GM12872 (cell line): ENCODE data around the gene NAA25.

Source experiments
- TF ChIP-seq, protein P1 (sequence below): IDR thresholded peaks from 3 replicates; pipeline ENCODE4 v1.5.1; 2011; ENCODE audit warnings: low read depth, mild to moderate bottlenecking, low read length, moderate library complexity; ENCODE audit not compliant: insufficient read depth

NAA25 gene

DNA sequence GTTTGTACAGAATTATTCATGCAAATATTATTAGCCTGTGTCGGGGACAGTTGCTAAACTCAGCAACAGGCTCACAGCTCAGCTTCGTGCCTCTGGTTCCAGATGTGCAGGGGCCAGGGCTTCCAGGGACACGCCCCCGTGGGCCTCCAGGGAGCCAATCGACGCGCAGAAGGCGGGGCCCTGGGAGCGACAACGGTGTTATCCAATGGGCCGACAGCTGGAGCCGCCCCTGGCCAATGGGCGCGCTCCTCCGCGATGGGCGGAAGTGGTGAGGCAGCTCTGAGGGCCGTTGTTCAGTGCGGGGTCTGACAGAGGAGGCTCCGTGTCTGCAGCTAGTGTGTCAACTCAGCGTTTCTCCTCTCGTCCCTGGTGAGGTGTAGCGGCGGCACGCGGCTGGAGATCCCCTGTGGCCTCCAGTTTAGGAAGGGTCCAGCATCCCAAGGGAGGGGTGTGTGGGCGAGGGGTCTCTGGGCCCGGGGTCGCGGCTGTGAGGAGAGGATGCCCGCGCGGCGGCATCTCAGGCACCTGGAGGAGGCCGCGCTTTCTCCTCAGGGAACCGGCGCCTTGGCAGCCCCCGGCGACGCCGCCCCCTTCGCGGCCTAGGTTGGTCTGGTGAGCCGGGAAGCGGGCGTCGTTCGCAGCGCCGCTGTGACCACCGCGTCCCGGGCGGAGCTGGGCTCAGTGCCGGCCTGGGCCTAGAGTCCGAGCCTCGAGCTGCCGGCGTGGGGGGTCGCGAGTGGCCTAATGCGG lies 16.8 kb upstream of the NAA25 start, which contains the start of gene TRAFD1:
TRAFD1 (plus strand) TSS at position 311 of the 750 bp plus-strand sequence. CDS start 4,963 bp downstream, outside the sequence.
- TF ChIP-seq, protein P1, sequence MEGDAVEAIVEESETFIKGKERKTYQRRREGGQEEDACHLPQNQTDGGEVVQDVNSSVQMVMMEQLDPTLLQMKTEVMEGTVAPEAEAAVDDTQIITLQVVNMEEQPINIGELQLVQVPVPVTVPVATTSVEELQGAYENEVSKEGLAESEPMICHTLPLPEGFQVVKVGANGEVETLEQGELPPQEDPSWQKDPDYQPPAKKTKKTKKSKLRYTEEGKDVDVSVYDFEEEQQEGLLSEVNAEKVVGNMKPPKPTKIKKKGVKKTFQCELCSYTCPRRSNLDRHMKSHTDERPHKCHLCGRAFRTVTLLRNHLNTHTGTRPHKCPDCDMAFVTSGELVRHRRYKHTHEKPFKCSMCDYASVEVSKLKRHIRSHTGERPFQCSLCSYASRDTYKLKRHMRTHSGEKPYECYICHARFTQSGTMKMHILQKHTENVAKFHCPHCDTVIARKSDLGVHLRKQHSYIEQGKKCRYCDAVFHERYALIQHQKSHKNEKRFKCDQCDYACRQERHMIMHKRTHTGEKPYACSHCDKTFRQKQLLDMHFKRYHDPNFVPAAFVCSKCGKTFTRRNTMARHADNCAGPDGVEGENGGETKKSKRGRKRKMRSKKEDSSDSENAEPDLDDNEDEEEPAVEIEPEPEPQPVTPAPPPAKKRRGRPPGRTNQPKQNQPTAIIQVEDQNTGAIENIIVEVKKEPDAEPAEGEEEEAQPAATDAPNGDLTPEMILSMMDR = no peak

DNA sequence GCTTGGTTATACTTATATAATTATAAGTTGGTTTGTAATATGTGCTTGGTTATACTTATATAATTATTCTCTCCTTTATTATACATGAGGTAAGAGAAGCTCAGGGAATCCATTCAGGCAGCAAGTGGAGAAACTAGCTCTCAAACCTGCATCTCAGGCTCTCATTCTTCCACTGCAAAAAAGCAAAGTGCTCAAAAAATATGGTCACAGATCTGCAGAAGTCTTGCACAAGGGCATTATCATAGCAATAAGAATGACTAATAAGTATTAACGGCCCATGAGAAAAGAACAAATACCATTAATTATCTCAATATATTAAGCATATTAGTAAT lies 16.3 kb upstream of the NAA25 start:
- TF ChIP-seq, protein P1 = no peak

DNA sequence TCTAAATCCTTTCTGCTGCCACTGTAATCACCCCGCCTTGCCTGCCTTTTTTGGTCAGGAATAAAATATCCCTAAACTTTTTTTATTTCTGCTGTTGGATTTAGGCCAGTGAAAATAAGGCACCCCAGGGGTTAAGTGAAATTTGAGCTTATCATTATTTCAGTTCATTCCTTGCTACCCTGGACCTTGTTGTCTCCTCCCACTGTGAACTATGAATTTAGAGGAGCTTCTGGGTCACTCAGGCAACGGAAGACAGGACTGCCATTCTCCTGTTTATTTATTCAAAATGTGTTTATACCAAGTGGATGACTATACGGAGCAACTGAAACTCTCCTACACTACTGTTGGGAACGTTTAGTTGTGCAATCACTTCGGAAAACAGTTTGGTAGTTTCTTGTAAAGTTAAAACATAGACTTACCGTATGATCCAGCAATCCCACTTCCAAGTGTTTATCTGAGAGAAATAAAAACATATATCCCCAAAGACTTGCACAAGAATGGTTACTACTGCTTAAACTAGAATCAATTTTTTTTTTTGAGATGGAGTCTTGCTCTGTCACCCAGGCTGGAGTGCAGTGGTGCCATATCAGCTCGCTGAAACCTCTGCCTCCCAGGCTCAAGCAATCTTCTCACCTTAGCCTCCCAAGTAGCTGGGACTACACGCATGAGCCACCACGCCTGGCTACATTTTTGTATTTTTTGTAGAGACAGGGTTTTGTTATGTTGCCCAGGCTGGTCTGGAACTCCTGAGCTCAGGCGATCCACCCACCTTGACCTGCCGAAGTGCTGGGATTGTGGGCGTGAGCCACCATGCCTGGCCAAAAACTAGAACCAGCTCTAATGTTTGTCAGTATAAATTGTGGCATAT lies 14.5 kb upstream of the NAA25 start:
- TF ChIP-seq, protein P1 = no peak

DNA sequence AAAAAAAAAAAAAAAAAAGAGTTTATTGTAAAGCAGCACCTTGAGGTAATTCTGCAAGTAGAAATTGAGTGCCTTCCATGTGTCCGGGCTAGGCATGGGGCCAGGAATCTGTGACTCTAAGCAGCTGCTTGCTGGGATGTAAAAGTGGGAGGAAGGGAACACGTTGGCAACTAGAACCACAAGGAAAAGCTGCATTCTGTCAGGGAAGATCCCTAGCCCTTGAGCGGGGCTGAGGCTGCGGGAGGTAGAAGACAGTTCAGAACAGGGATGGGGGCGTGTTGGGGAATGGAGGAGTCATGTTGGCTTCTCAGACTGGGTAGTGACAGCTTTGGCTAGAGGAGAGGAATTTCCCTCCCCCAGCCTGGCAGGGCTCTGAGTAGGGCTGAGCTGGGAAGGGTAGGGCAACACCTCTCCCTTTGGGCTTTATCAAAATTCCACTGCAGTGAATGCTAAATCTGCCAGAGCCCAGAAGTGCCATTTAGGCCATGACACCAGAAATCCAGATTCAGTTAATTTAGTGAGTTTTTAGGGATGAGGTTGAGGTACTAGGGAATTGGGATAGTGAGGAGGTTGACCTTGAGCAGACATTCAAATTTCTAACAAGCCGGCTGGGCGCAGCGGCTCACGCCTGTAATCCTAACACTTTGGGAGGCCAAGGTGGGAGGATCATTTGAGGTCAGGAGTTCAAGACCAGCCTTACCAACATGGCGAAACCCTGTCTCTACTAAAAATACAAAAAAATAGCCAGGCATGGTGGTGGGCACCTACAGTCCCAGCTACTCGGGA lies 13.4 kb upstream of the NAA25 start:
- TF ChIP-seq, protein P1 = no peak

DNA sequence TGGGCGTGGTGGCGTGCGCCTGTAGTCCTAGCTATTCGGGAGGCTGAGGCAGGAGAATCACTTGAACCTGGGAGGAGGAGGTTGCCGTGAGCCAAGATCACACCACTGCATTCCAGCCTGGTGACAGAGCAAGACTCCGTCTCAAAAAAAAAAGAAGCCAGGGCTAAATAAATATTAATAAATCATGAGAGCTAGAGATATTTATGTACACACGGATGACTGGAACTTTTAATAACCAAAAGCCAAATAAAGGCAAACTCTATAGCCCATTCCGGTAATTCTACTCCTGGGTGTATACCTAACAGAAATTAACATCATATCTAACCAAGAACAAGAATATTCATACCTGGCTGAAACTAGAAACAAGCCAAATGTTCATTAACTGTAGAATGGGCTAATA lies 9.1 kb upstream of the NAA25 start:
- TF ChIP-seq, protein P1 = no peak

DNA sequence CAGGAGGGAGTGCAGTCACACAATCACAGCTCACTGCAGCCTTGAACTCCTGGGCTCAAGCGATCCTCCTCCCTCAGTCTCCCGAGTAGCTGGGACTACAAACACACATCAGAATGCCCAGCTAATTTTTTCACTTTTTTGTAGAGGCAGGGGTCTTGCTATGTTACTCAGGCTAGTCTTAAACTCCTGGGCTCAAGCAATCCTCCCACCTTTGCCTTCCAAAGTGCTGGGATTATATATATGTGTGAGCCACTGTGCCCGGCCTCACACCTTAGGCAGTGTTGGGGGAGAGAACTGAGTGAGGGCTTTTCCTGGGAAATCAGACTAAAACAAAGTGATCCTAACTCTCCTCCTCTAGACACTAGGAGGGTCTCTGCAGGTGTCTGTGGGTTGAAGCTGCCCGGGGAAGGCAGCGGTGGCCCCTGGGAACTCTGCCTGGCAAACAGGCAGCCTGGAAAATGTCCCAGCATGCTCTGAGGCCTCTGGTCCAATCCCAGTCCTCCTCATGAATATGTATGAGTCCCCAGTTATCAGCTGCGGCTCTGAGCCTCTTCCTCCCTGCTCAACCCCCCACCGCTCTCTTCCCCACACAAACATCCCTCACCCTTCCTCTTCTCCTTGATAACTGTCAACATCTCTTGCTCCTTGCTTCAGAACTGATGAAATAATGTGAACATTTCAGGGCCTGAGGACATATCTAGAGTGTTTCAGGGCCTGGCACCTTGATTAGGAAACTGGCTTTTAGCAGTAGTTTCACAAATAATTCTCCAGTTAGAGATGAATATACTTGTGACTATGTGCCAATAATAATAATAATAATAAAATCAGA lies 7.9 kb upstream of the NAA25 start:
- TF ChIP-seq, protein P1 = no peak
